IMR-90 (cell line): ENCODE measurements around the gene NCKIPSD. TPM values are rescaled to one million over a fixed set of nuclear protein-coding genes. Genes with fewer than 3 reads are reported as not detected.
"Not testable (repeated sequence)": the region's sequence is repeated elsewhere in the genome, so short reads cannot be mapped to it uniquely, and the experiment has no call there.

ENCODE experiments used
- ATAC-seq: fragments of 200-7000 bp; cut with Tn5 transposase; 2 replicates; pipeline ENCODE4 v1.9.1; 2020; ENCODE audit warnings: low read depth, mild to moderate bottlenecking, moderate library complexity
- BruUV-seq: library from RNA; stranded (reverse); fragments of 400-500 nt; replicated peaks from 2 replicates; lab custom pipeline; 2021; lab: Mats Ljungman, UMichigan
- CTCF ChIA-PET: fragments of 300-600 bp; formaldehyde crosslinking; extraction: SDS; loops from one replicate; lab custom pipeline; 2021; ENCODE audit warnings: antibody characterized with exemption; lab: Yijun Ruan, JAX
- POLR2A ChIA-PET: fragments of 300-600 bp; sonication (Branson Sonifier 250); formaldehyde crosslinking; loops from one replicate; lab custom pipeline; 2022; ENCODE audit warnings: antibody characterized with exemption; ENCODE audit not compliant: unreplicated experiment; lab: Charles Lee
- DNase-seq: peaks from one replicate; pipeline ENCODE4 v3.0.0; 2013
- H2AFZ ChIP-seq: replicated peaks from 2 replicates; pipeline ENCODE3; 2013; ENCODE audit warnings: low read length, mild to moderate bottlenecking; ENCODE audit not compliant: poor library complexity
- H2AK5ac ChIP-seq: 2 replicates; pipeline ENCODE4 v1.6.1; 2013; ENCODE audit warnings: low read depth, low read length, inconsistent platforms
- H2AK9ac ChIP-seq: replicated peaks from 2 replicates; pipeline ENCODE3; 2013; ENCODE audit warnings: mild to moderate bottlenecking, low read depth, low read length, moderate library complexity; ENCODE audit not compliant: poor library complexity
- H2BK120ac ChIP-seq: 2 replicates; pipeline ENCODE4 v1.6.1; 2013; ENCODE audit warnings: low read depth, low read length, inconsistent platforms
- H2BK15ac ChIP-seq: 3 replicates; pipeline ENCODE4 v1.6.1; 2013; ENCODE audit warnings: low read depth, low read length, inconsistent platforms
- H2BK20ac ChIP-seq: 2 replicates; pipeline ENCODE4 v1.6.1; 2013; ENCODE audit warnings: low read depth, mild to moderate bottlenecking, inconsistent platforms, low read length, moderate library complexity
- H2BK5ac ChIP-seq: 2 replicates; pipeline ENCODE4 v1.6.1; 2013; ENCODE audit warnings: mild to moderate bottlenecking, low read depth, low read length, inconsistent platforms; ENCODE audit not compliant: poor library complexity, severe bottlenecking
- H3K14ac ChIP-seq: replicated peaks from 2 replicates; pipeline ENCODE4 v1.6.1; 2013; ENCODE audit warnings: low read depth, low read length, inconsistent platforms
- H3K18ac ChIP-seq: 2 replicates; pipeline ENCODE4 v1.6.1; 2013; ENCODE audit warnings: low read depth, low read length, control low read depth
- H3K23ac ChIP-seq: 2 replicates; pipeline ENCODE4 v1.6.1; 2013; ENCODE audit warnings: low read depth, low read length, inconsistent platforms
- H3K27ac ChIP-seq: 2 replicates; pipeline ENCODE4 v1.5.1; 2013; ENCODE audit warnings: mild to moderate bottlenecking, control low read depth, low read length; ENCODE audit not compliant: insufficient read depth
- H3K27me3 ChIP-seq: 2 replicates; pipeline ENCODE4 v1.6.1; 2013; ENCODE audit warnings: low read length; ENCODE audit not compliant: control insufficient read depth, insufficient read depth
- H3K36me3 ChIP-seq: 2 replicates; pipeline ENCODE4 v1.6.1; 2013; ENCODE audit warnings: low read length, mixed read lengths; ENCODE audit not compliant: control insufficient read depth, insufficient read depth
- H3K4ac ChIP-seq: 2 replicates; pipeline ENCODE4 v1.6.1; 2013; ENCODE audit warnings: low read depth, low read length, inconsistent platforms
- H3K4me1 ChIP-seq: 2 replicates; pipeline ENCODE4 v1.6.1; 2013; ENCODE audit warnings: low read length, mixed read lengths; ENCODE audit not compliant: control insufficient read depth, insufficient read depth
- H3K4me2 ChIP-seq: 2 replicates; pipeline ENCODE4 v1.6.1; 2013; ENCODE audit warnings: low read depth, mild to moderate bottlenecking, control low read depth, low read length, moderate library complexity
- H3K4me3 ChIP-seq: 2 replicates; pipeline ENCODE4 v1.5.1; 2013; ENCODE audit warnings: low read depth, mild to moderate bottlenecking, control low read depth, low read length, moderate library complexity; ENCODE audit not compliant: insufficient read depth
- H3K56ac ChIP-seq: 2 replicates; pipeline ENCODE4 v1.6.1; 2013; ENCODE audit warnings: low read length, inconsistent platforms; ENCODE audit not compliant: insufficient read depth; ENCODE audit errors: extremely low read depth
- H3K79me1 ChIP-seq, 2 experiments: 2 replicates each; pipeline ENCODE4 v1.6.1; 2013; ENCODE audit warnings: low read length in 2 of 2, inconsistent platforms in 1 of 2, low read depth in 1 of 2
- H3K9ac ChIP-seq: 2 replicates; pipeline ENCODE4 v1.6.1; 2013; ENCODE audit warnings: low read depth, low read length, control low read depth
- H3K9me1 ChIP-seq: 2 replicates; pipeline ENCODE4 v1.6.1; 2013; ENCODE audit warnings: low read length, inconsistent platforms; ENCODE audit not compliant: insufficient read depth
- H3K9me3 ChIP-seq: 2 replicates; pipeline ENCODE4 v1.6.1; 2013; ENCODE audit warnings: low read length; ENCODE audit not compliant: control insufficient read depth, insufficient read depth
- H4K20me1 ChIP-seq: 2 replicates; pipeline ENCODE4 v1.6.1; 2013; ENCODE audit warnings: low read length, inconsistent platforms; ENCODE audit not compliant: insufficient read depth
- H4K5ac ChIP-seq: 2 replicates; pipeline ENCODE4 v1.6.1; 2013; ENCODE audit warnings: mild to moderate bottlenecking, low read depth, low read length, control low read depth
- H4K8ac ChIP-seq, 2 experiments: 2 replicates each; pipeline ENCODE4 v1.6.1; 2013; ENCODE audit warnings: low read depth in 2 of 2, low read length in 2 of 2, control low read depth in 1 of 2, inconsistent platforms in 1 of 2
- H4K91ac ChIP-seq: 2 replicates; pipeline ENCODE4 v1.6.1; 2013; ENCODE audit warnings: low read depth, low read length, inconsistent platforms; ENCODE audit not compliant: insufficient read depth
- WGBS, 2 experiments: methylation state at CpG; one replicate each; pipeline versions ENCODE4 v1.1.5 to v1.1.7; 2013; ENCODE audit warnings: missing lambda C conversion rate in 2 of 2; ENCODE audit not compliant: insufficient read length in 1 of 2; ENCODE audit errors: extremely low coverage in 2 of 2; 5-methylcytosine and 5-hydroxymethylcytosine counted together
- dilution Hi-C: fragments of 300-500 bp; cut with HindIII; formaldehyde crosslinking; loops from one replicate; pipeline ENCODE4 v1.14.3; 2018; ENCODE audit warnings: low sequenced_read_pairs; ENCODE audit not compliant: unreplicated experiment
- in situ Hi-C: fragments of 300-500 bp; cut with MboI; formaldehyde crosslinking; loops from 3 replicates; pipeline ENCODE4 v1.14.3; 2019; ENCODE audit warnings: low sequenced_read_pairs, inconsistent platforms, mixed read lengths
- intact Hi-C: fragments of 100-400 bp; cut with micrococcal nuclease; formaldehyde crosslinking; loops from 2 replicates; pipeline ENCODE4 v1.10.0; 2022
- polyA plus RNA-seq, 3 experiments: library from polyadenylated mRNA; depleted of rRNA; stranded (reverse); fragments of >200 nt; gene quantifications; 2 replicates each; pipeline ENCODE4 v1.2.3, GENCODE V29; 2012; ENCODE audit warnings: low replicate concordance in 1 of 3
- total RNA-seq: library from RNA; depleted of rRNA; stranded (reverse); fragments of >200 nt; gene quantifications from 2 replicates; pipeline ENCODE4 v1.2.3, GENCODE V29; 2012

NCKIPSD gene
- total and polyA plus RNA-seq, 2 of the 4 experiments (the other 2 are of a cell fraction): 21.0 to 38.3 TPM

DNA sequence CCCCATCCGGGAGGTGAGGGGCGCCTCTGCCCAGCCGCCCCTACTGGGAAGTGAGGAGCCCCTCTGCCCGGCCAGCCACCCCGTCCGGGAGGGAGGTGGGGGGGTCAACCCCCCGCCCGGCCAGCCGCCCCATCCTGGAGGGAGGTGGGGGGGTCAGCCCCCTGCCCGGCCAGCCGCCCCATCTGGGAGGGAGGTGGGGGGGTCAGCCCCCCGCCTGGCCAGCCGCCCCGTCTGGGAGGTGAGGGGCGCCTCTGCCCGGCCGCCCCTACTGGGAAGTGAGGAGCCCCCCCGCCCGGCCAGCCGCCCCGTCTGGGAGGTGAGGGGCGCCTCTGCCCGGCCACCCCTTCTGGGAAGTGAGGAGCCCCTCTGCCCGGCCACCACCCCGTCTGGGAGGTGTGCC is 48.8 kb upstream of the NCKIPSD start:
- H2AK9ac ChIP-seq, H2BK5ac ChIP-seq, H2AFZ ChIP-seq, H3K4ac ChIP-seq, H3K18ac ChIP-seq, H3K9me1 ChIP-seq, ATAC-seq, intact Hi-C loops, H3K4me2 ChIP-seq, H3K14ac ChIP-seq, H3K56ac ChIP-seq, H3K36me3 ChIP-seq, H4K8ac ChIP-seq, CTCF ChIA-PET, H2BK20ac ChIP-seq, H3K9me3 ChIP-seq, dilution Hi-C loops, in situ Hi-C loops, H3K4me3 ChIP-seq, POLR2A ChIA-PET, H3K27ac ChIP-seq, H3K23ac ChIP-seq, H4K20me1 ChIP-seq, H3K79me1 ChIP-seq, H3K9ac ChIP-seq, H2AK5ac ChIP-seq, DNase-seq, BruUV-seq, H4K5ac ChIP-seq, H3K27me3 ChIP-seq, H2BK120ac ChIP-seq, H2BK15ac ChIP-seq, H4K91ac ChIP-seq, H3K4me1 ChIP-seq: not testable (repeated sequence)
- no CpG with 5 or more reads among the region's 25 CpGs for WGBS, 2 experiments

DNA sequence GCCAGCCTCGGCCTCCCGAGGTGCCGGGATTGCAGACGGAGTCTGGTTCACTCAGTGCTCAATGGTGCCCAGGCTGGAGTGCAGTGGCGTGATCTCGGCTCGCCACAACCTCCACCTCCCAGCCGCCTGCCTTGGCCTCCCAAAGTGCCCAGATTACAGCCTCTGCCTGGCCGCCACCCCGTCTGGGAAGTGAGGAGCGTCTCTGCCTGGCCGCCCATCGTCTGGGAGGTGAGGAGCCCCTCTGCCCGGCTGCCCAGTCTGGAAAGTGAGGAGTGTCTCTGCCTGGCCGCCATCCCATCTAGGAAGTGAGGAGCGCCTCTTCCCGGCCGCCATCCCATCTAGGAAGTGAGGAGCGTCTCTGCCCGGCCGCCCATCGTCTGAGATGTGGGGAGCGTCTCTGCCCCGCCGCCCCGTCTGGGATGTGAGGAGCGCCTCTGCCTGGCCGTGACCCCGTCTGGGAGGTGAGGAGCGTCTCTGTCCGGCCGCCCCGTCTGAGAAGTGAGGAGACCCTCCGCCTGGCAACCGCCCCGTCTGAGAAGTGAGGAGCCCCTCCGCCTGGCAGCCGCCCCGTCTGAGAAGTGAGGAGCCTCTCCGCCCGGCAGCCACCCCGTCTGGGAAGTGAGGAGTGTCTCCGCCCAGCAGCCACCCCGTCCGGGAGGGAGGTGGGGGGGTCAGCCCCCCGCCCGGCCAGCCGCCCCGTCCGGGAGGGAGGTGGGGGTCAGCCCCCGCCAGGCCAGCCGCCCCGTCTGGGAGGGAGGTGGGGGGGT is 48.2 kb upstream of the NCKIPSD start:
- H2BK20ac ChIP-seq, H2AK5ac ChIP-seq, H3K9me3 ChIP-seq, in situ Hi-C loops, H3K23ac ChIP-seq, H2AFZ ChIP-seq, H2BK5ac ChIP-seq, H4K91ac ChIP-seq, H3K9me1 ChIP-seq, H3K18ac ChIP-seq, H3K4ac ChIP-seq, H3K56ac ChIP-seq, H3K4me3 ChIP-seq, intact Hi-C loops, H3K27me3 ChIP-seq, H2BK120ac ChIP-seq, H3K4me1 ChIP-seq, H3K36me3 ChIP-seq, H3K4me2 ChIP-seq, DNase-seq, H2BK15ac ChIP-seq, H3K27ac ChIP-seq, H4K8ac ChIP-seq, ATAC-seq, H4K20me1 ChIP-seq, POLR2A ChIA-PET, dilution Hi-C loops, BruUV-seq, CTCF ChIA-PET, H2AK9ac ChIP-seq, H3K79me1 ChIP-seq, H3K14ac ChIP-seq, H4K5ac ChIP-seq, H3K9ac ChIP-seq: not testable (repeated sequence)
- WGBS, 2 experiments: no CpG with 5 or more reads among the region's 53 CpGs
